Measurements from ENCODE around the gene GSG1L.
A peak's percentile ranks its signal among the peaks of the same experiment; 100 is the strongest.
"Not testable (repeated sequence)": the region's sequence is repeated elsewhere in the genome, so short reads cannot be mapped to it uniquely, and the experiment has no call there.

GSG1L gene

GRCh38 chr16:27883576-27883975 is 179.9 kb downstream of the GSG1L start:
- DNase-seq, result no peak

GRCh38 chr16:27880287-27880686 is 183.2 kb downstream of the GSG1L start:
- no peak for DNase-seq

- DNase-seq, result no peak
These were observed 183.8 kb downstream of the GSG1L start for GRCh38 chr16:27879601-27880247.

GRCh38 chr16:27872627-27873026 is 190.9 kb downstream of the GSG1L start:
- DNase-seq, result not testable (repeated sequence)

GRCh38 chr16:27870116-27870798 is 193.3 kb downstream of the GSG1L start:
- DNase-seq, result no peak

GRCh38 chr16:27869411-27869810 is 194.1 kb downstream of the GSG1L start:
- no peak for DNase-seq

- DNase-seq, result no peak
These were observed 195.3 kb downstream of the GSG1L start for GRCh38 chr16:27868180-27868579.

- DNase-seq, result peak; percentile 18
These were observed 196.1 kb downstream of the GSG1L start for GRCh38 chr16:27867122-27868110.

- no peak for DNase-seq
These were observed 200.1 kb downstream of the GSG1L start for GRCh38 chr16:27863377-27863776.

GRCh38 chr16:27862953-27863352 is 200.6 kb downstream of the GSG1L start:
- no peak for DNase-seq

GRCh38 chr16:27860091-27860490 is 203.4 kb downstream of the GSG1L start:
- no peak for DNase-seq

- DNase-seq, result no peak
These were observed 204.5 kb downstream of the GSG1L start for GRCh38 chr16:27859020-27859419.

- no peak for DNase-seq
These were observed 209.9 kb downstream of the GSG1L start for GRCh38 chr16:27853651-27854050.

- DNase-seq, result no peak
These were observed 210.4 kb downstream of the GSG1L start for GRCh38 chr16:27853101-27853500.

GRCh38 chr16:27852681-27853080 is 210.8 kb downstream of the GSG1L start:
- DNase-seq, result no peak

- DNase-seq, result no peak
These were observed 211.4 kb downstream of the GSG1L start for GRCh38 chr16:27852116-27852515.

GRCh38 chr16:27851586-27851985 is 211.9 kb downstream of the GSG1L start:
- DNase-seq, result no peak

GRCh38 chr16:27849621-27850020 is 213.9 kb downstream of the GSG1L start:
- DNase-seq, result no peak

GRCh38 chr16:27847030-27847550 is 216.4 kb downstream of the GSG1L start:
- DNase-seq, result no peak

GRCh38 chr16:27844826-27845225 is 218.7 kb downstream of the GSG1L start:
- no peak for DNase-seq

- DNase-seq, result no peak
These were observed 219.7 kb downstream of the GSG1L start for GRCh38 chr16:27843800-27844199.

- no peak for DNase-seq
These were observed 221.6 kb downstream of the GSG1L start for GRCh38 chr16:27841911-27842310.

Measured in T1000 (cell line).